GM18909 (cell line): ENCODE results near the gene CNOT9.
A peak's percentile ranks its signal among the peaks of the same experiment; 100 is the strongest.

ENCODE experiments used
- ATAC-seq: cut with Tn5 transposase; IDR thresholded peaks from one replicate; pipeline ENCODE4 v1.9.1; 2021; ENCODE audit warnings: mild to moderate bottlenecking; ENCODE audit not compliant: unreplicated experiment, poor library complexity

The CNOT9 gene

GRCh38 chr2:218577482-218578220 is 9.0 kb downstream of the CNOT9 start:
- ATAC-seq: no peak

DNA sequence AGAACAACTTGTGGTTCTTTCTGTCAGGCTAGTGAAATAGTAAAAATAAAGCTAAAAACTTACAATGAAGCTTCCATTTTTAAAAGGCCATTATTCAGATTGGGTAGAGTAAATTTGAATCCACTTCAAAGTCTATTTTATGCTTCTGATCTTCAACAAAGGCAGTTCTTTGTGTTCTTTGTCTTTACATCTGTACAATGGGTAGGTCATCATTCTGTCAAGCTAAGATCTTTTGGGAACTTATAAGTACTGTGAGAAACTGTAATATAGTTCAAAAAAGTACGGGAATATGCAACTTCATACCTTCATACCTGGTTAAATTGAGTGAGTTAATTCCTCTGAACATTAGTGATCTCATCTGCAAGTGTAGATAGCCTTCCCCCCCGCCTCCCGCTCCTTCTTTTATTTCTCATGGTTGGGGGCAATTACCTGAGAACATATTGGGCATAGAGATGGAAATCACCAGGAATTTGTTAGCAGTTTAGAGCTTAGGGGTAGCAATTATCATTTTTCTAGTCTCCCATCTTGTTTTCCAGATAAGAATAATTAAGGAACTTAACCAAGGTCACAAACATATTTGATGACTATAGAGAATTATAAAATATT is 9.7 kb downstream of the CNOT9 start:
- no peak for ATAC-seq

GRCh38 chr2:218582076-218582475 is 13.4 kb downstream of the CNOT9 start:
- ATAC-seq: peak; percentile 89

DNA sequence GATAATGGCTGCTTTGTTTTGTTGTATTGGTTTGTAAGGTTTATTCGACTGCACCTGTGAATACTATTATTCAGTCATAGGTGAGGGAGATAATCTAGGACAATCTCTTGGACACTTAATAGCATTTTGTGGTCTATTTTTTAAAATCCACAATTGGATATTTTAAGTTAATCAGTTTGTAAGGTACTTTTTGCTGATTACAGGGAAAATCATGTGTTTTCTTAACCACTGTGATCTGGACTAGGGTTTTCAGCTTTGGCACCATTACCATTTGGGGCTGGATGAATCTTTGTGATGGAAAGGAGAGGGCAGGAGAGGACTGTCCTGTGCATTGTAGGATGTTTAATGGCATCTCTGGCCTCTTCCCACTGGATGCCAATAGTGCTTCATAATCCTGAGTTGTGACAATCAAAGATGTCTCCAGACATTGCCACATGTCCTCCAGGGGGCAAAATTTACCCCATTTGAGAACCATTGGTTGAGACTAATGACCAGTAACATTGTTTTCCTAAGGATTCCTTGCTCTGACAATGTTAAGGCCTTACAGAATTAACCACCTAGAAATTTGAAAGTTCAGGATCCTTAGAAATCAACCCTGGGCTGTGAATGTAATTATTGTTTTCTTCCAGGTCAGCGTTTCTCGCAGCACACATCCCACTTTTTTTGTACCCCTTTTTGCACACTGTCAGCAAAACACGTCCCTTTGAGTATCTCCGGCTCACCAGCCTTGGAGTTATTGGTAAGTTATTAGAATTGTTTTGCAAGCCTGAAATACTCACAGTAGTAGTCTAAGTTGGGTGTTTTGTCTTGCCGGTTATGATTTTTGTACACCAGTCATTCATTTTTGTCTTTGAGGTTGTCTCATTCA is 15.6 kb downstream of the CNOT9 start:
- ATAC-seq: no peak

- no peak for ATAC-seq
These were observed 16.9 kb downstream of the CNOT9 start for GRCh38 chr2:218585541-218585940.

GRCh38 chr2:218605432-218605831 is 36.8 kb downstream of the CNOT9 start:
- no peak for ATAC-seq

GRCh38 chr2:218607436-218608115 is 38.9 kb downstream of the CNOT9 start, which contains the start of gene PLCD4:
TSS of gene PLCD4 (plus strand) at chr2:218607899. CDS start at chr2:218615740, 7,841 bp downstream.
- no peak for ATAC-seq

DNA sequence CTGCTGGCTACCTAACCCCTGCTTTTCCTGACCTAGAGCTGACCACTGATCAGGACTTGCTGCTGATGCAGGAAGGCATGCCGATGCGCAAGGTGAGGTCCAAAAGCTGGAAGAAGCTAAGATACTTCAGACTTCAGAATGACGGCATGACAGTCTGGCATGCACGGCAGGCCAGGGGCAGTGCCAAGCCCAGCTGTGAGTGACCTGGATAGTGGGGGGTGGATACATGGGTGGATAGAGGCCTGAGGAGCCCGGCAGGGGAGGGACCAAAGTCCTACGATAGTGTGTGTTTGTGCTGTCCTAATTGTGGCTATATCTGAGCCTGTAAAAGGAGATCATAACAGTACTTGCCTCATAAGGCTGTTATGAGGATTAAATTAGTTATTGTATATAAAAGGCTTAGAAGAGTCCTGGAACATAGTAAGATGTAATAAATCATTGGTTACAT is 47.3 kb downstream of the CNOT9 start:
- ATAC-seq: no peak

DNA sequence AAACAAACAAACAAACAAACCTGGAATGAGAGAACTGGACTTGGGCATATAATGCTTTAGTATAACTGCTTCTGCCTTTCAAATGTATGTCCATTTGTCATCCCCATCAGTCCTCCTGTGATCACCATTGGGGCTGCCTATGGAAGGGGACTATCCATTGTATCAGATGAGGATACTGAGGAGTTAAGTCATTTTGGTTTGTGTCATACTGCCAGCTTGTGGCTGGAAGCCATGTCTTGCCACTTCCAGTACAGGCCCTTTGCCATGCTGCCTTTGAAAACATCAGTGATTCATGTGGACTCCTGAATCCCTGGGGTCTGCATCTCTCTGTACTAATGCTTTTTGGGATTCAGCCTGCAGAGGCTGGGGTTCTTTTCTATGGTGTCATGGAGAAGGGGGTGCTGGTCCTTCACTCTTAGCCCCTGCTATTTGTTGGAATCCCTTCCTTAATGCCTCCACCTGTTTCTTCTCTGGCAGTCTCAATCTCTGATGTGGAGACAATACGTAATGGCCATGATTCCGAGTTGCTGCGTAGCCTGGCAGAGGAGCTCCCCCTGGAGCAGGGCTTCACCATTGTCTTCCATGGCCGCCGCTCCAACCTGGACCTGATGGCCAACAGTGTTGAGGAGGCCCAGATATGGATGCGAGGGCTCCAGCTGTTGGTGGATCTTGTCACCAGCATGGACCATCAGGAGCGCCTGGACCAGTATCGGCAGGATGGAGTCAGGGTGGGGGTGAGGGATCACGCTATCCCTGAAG is 49.6 kb downstream of the CNOT9 start:
- no peak for ATAC-seq

DNA sequence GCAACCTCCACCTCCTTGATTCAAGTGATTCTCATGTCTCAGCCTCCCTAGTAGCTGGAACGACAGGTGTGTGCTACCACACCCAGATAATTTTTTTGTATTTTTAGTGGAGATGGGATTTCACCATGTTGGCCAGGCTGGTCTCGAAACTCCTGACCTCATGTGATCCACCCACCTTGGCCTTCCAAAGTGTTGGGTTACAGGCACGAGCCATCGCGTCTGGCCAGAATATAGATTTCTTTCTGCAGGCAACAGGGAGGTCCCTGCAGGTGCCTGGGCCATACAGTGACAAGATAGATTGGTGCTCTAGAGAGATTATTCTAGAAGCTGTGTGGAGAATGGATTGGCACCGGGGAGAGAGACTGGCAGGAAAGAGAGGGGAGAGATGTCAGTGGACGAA is 52.4 kb downstream of the CNOT9 start:
- no peak for ATAC-seq

DNA sequence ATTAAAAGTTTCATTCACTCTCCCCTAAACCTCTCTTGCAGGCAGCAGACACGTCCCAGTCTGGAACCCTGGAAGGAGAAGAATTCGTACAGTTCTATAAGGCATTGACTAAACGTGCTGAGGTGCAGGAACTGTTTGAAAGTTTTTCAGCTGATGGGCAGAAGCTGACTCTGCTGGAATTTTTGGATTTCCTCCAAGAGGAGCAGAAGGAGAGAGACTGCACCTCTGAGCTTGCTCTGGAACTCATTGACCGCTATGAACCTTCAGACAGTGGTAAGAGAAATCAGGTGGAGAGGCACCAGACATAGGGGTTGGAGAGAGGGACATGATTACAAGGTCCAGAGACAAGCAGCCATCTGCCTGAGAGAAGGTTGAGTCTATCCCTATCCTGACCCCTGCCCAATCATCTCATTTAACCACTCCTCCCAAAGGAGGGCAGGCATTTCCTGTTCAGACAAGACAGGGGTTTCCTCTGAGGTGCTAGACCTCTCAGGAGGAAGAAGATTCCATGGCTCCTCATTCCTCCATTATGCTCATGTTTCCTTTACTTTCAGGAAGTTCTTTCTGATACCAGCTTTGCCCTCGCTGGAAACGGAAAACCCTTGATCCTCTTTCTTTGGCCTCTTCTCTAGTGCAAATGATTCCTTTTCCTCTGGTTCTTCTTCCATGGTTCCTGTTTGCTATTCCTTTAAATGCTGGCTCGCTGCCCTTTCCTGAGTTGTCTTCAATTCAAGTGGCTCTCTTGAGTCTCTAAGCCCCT is 54.1 kb downstream of the CNOT9 start:
- no peak for ATAC-seq

- ATAC-seq: no peak
These were observed 54.7 kb downstream of the CNOT9 start for GRCh38 chr2:218623366-218623705.

- no peak for ATAC-seq
These were observed 57.7 kb downstream of the CNOT9 start for GRCh38 chr2:218626369-218626768.

DNA sequence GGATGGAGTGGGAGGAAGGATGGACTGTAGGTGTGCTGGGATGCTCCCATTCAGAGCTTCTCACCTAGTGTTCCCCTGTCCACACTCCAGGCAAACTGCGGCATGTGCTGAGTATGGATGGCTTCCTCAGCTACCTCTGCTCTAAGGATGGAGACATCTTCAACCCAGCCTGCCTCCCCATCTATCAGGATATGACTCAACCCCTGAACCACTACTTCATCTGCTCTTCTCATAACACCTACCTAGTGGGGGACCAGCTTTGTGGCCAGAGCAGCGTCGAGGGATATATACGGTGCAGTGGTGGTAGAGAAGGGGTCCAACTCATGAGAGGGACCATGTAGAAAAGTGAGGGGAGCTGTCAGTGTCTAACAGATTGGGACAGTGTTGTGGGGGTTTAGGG is 59.3 kb downstream of the CNOT9 start:
- ATAC-seq: no peak

DNA sequence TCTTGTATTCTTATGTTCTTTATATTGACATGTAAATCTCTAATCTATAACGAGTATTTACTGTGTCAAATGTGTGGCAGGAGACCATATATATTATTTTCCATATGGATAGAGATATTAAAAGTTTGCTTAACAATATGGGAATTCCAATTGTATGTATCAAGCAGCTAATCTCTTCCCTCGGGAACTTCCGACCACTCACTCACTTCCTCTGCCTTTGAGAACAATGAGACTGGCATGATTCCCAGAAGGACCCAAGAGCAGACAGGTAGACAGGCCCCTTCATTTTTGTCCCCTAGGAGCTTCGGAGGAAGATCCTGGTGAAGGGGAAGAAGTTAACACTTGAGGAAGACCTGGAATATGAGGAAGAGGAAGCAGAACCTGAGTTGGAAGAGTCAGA is 63.2 kb downstream of the CNOT9 start:
- ATAC-seq: no peak

DNA sequence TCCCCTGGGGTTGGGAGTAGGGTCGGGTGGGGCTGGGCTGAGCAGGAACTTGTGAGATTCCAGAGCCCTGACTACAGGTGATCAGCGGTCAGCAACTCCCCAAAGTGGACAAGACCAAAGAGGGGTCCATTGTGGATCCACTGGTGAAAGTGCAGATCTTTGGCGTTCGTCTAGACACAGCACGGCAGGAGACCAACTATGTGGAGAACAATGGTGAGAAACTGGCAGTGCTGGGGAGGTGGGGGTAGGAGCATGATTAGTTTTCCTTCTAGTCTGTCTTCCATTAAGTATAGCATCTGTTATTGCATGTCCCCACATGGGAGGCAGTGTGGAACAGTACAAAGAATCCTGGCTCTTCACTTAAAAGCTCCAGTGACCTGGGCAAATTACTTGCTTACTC is 67.1 kb downstream of the CNOT9 start:
- ATAC-seq: no peak

DNA sequence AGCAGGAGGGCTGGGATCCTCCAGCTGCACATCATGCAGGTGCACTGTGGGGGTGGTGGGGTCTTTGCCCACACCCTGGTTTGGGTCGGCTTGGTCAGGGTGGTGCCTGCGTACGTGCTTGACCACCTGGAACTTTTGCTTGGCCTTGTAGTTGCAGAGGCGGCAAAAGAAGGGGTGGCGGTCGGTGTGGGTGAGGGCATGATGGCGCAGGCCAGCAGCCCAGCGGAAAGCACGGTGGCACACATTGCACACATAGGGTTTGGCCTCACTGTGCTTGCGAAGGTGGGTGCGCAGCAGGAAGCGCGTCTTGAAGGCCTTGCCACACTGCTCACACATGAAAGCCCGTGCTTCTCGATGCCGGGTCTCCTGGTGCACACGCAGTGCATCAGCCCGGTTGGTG is 69.7 kb downstream of the CNOT9 start:
- no peak for ATAC-seq

GRCh38 chr2:218642121-218642656 is 73.5 kb downstream of the CNOT9 start:
- no peak for ATAC-seq

GRCh38 chr2:218642786-218643185 is 74.1 kb downstream of the CNOT9 start:
- ATAC-seq: no peak
